ENCODE results near the gene ADGRV1.
A peak's percentile ranks its signal among the peaks of the same experiment; 100 is the strongest.
"Not testable (repeated sequence)": the region's sequence is repeated elsewhere in the genome, so short reads cannot be mapped to it uniquely, and the experiment has no call there.

ADGRV1 gene

GRCh38 chr5:91038180-91038808 lies 479.7 kb downstream of the ADGRV1 start:
- peak; percentile 23 for FAIRE-seq

- FAIRE-seq: not testable (repeated sequence)
Measured at GRCh38 chr5:91041132-91041531, 482.5 kb downstream of the ADGRV1 start.

- FAIRE-seq: no peak
Measured at GRCh38 chr5:91042247-91042935, 483.8 kb downstream of the ADGRV1 start.

GRCh38 chr5:91042936-91043255 lies 484.3 kb downstream of the ADGRV1 start:
- FAIRE-seq: no peak

GRCh38 chr5:91048073-91048472 lies 489.5 kb downstream of the ADGRV1 start:
- FAIRE-seq: no peak

- peak; percentile 97 for FAIRE-seq
Measured at GRCh38 chr5:91049112-91049511, 490.5 kb downstream of the ADGRV1 start.

- FAIRE-seq: no peak
Measured at GRCh38 chr5:91049800-91050199, 491.2 kb downstream of the ADGRV1 start.

- not testable (repeated sequence) for FAIRE-seq
Measured at GRCh38 chr5:91052411-91052810, 493.8 kb downstream of the ADGRV1 start.

- no peak for FAIRE-seq
Measured at GRCh38 chr5:91052977-91053740, 494.6 kb downstream of the ADGRV1 start.

- no peak for FAIRE-seq
Measured at GRCh38 chr5:91053741-91054025, 495.1 kb downstream of the ADGRV1 start.

- FAIRE-seq: no peak
Measured at GRCh38 chr5:91058155-91058554, 499.6 kb downstream of the ADGRV1 start.

GRCh38 chr5:91058575-91058974 lies 500.0 kb downstream of the ADGRV1 start:
- FAIRE-seq: no peak

- FAIRE-seq: no peak
Measured at GRCh38 chr5:91059409-91059808, 500.8 kb downstream of the ADGRV1 start.

- no peak for FAIRE-seq
Measured at GRCh38 chr5:91061094-91061493, 502.5 kb downstream of the ADGRV1 start.

- no peak for FAIRE-seq
Measured at GRCh38 chr5:91061946-91062562, 503.5 kb downstream of the ADGRV1 start.

- not testable (repeated sequence) for FAIRE-seq
Measured at GRCh38 chr5:91063098-91063690, 504.6 kb downstream of the ADGRV1 start.

- no peak for FAIRE-seq
Measured at GRCh38 chr5:91065496-91065895, 506.9 kb downstream of the ADGRV1 start.

GRCh38 chr5:91069364-91069763 lies 510.8 kb downstream of the ADGRV1 start:
- no peak for FAIRE-seq

GRCh38 chr5:91070761-91071550 lies 512.4 kb downstream of the ADGRV1 start:
- FAIRE-seq: no peak

- no peak for FAIRE-seq
Measured at GRCh38 chr5:91072881-91073280, 514.3 kb downstream of the ADGRV1 start.

- no peak for FAIRE-seq
Measured at GRCh38 chr5:91074615-91075014, 516.0 kb downstream of the ADGRV1 start.

- no peak for FAIRE-seq
Measured at GRCh38 chr5:91076138-91076537, 517.5 kb downstream of the ADGRV1 start.

- FAIRE-seq: no peak
Measured at GRCh38 chr5:91077623-91078022, 519.0 kb downstream of the ADGRV1 start.
